ENCODE measurements around the gene HJURP.

DNA sequence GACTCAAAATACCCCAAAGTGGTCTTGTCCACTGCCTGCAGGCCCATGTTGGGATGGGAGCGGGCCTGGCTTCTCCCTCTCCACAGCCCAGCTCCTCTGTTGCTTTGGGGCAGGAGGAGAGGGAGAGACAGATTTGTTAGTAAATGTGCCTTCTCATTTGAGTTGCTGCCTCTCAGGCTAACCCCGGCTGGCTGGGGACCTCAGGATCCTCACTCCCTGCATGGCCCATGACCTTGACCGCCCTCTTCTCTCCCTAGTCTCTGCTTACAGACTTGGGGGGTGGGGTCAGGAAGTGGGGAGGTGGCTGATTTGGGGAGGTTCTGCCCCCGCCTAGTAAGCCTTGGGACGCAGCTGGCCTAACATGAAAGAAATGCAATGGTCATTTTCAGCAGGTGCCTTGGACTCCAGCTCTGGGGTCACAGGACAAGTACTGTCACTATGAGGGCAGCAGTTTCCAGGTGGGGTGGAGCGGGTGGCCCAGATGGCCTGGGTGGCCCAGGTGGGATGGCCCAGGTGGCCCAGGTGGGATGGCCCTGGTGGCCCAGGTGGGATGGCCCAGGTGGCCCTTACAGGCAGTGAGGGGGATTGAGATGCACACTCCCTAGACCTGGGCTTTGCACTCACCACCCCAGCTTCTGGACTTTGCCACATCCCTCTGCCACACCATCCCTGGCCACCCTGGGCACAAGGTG is 24.1 kb downstream of the HJURP start:
- TF ChIP-seq, protein P1, sequence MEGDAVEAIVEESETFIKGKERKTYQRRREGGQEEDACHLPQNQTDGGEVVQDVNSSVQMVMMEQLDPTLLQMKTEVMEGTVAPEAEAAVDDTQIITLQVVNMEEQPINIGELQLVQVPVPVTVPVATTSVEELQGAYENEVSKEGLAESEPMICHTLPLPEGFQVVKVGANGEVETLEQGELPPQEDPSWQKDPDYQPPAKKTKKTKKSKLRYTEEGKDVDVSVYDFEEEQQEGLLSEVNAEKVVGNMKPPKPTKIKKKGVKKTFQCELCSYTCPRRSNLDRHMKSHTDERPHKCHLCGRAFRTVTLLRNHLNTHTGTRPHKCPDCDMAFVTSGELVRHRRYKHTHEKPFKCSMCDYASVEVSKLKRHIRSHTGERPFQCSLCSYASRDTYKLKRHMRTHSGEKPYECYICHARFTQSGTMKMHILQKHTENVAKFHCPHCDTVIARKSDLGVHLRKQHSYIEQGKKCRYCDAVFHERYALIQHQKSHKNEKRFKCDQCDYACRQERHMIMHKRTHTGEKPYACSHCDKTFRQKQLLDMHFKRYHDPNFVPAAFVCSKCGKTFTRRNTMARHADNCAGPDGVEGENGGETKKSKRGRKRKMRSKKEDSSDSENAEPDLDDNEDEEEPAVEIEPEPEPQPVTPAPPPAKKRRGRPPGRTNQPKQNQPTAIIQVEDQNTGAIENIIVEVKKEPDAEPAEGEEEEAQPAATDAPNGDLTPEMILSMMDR (IDR thresholded peaks at IDR 0.05): no peak
- TF ChIP-seq, protein P2, sequence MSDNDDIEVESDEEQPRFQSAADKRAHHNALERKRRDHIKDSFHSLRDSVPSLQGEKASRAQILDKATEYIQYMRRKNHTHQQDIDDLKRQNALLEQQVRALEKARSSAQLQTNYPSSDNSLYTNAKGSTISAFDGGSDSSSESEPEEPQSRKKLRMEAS (IDR thresholded peaks at IDR 0.05): no peak
- TF ChIP-seq, protein P3, sequence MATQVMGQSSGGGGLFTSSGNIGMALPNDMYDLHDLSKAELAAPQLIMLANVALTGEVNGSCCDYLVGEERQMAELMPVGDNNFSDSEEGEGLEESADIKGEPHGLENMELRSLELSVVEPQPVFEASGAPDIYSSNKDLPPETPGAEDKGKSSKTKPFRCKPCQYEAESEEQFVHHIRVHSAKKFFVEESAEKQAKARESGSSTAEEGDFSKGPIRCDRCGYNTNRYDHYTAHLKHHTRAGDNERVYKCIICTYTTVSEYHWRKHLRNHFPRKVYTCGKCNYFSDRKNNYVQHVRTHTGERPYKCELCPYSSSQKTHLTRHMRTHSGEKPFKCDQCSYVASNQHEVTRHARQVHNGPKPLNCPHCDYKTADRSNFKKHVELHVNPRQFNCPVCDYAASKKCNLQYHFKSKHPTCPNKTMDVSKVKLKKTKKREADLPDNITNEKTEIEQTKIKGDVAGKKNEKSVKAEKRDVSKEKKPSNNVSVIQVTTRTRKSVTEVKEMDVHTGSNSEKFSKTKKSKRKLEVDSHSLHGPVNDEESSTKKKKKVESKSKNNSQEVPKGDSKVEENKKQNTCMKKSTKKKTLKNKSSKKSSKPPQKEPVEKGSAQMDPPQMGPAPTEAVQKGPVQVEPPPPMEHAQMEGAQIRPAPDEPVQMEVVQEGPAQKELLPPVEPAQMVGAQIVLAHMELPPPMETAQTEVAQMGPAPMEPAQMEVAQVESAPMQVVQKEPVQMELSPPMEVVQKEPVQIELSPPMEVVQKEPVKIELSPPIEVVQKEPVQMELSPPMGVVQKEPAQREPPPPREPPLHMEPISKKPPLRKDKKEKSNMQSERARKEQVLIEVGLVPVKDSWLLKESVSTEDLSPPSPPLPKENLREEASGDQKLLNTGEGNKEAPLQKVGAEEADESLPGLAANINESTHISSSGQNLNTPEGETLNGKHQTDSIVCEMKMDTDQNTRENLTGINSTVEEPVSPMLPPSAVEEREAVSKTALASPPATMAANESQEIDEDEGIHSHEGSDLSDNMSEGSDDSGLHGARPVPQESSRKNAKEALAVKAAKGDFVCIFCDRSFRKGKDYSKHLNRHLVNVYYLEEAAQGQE (IDR thresholded peaks at IDR 0.05): no peak
- no peak for TF ChIP-seq ZSCAN20 (CRISPR knock-in tag; IDR thresholded peaks at IDR 0.05)
- no peak for TF ChIP-seq HOXA7 (CRISPR knock-in tag; IDR thresholded peaks at IDR 0.05)
- TF ChIP-seq CEBPB (IDR thresholded peaks at IDR 0.05): no peak
- TF ChIP-seq, protein P4, sequence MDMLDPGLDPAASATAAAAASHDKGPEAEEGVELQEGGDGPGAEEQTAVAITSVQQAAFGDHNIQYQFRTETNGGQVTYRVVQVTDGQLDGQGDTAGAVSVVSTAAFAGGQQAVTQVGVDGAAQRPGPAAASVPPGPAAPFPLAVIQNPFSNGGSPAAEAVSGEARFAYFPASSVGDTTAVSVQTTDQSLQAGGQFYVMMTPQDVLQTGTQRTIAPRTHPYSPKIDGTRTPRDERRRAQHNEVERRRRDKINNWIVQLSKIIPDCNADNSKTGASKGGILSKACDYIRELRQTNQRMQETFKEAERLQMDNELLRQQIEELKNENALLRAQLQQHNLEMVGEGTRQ (IDR thresholded peaks at IDR 0.05): no peak
- no peak for TF ChIP-seq MAFK (IDR thresholded peaks at IDR 0.05; ENCODE audit: partially characterized antibody)
- TF ChIP-seq FOSL2 (IDR thresholded peaks at IDR 0.05): no peak
- TF ChIP-seq FOSL2 (CRISPR knock-in tag; IDR thresholded peaks at IDR 0.05): no peak
- no peak for TF ChIP-seq POLR2A (IDR thresholded peaks at IDR 0.05; ENCODE audit: low read length)
- TF ChIP-seq RAD21 (conservative IDR thresholded peaks at IDR 0.05 in 1 of 2, IDR thresholded peaks at IDR 0.05 in 1 of 2): no peak
